MM.1S (cell line): ENCODE measurements around the gene NOL4L.

Experiments
- CTCF ChIP-seq: fragments of 300-600 bp; sonication (generic); IDR thresholded peaks from 2 replicates; pipeline ENCODE4 v1.5.1; 2016; ENCODE audit warnings: antibody characterized with exemption, low read length, mixed read lengths
- EZH2 ChIP-seq: fragments of 300-600 bp; sonication (generic); optimal IDR thresholded peaks from 2 replicates; pipeline ENCODE3; 2017; ENCODE audit warnings: low read depth, mild to moderate bottlenecking, antibody characterized with exemption, low read length, mixed read lengths
- EZH2phosphoT487 ChIP-seq: fragments of 300-600 bp; sonication (generic); IDR thresholded peaks from 2 replicates; pipeline ENCODE4 v1.6.1; 2018; ENCODE audit warnings: antibody characterized with exemption, low read length

GRCh38 chr20:32474717-32474966 is 110.5 kb downstream of the NOL4L start:
- TF ChIP-seq CTCF (no peak), EZH2 (no peak), EZH2phosphoT487 (no peak)
